B cell (primary cell): Measurements from ENCODE around the gene DPYSL4.

ENCODE experiments used
- EZH2 ChIP-seq: IDR thresholded peaks from 2 replicates; pipeline ENCODE4 v1.6.1; 2012; ENCODE audit warnings: borderline replicate concordance, low read depth, mild to moderate bottlenecking, moderate library complexity, low read length; ENCODE audit not compliant: insufficient read depth, poor library complexity, severe bottlenecking
- TF ChIP-seq, protein P1 (sequence below): fragments of 200-600 bp; IDR thresholded peaks from one replicate; pipeline ENCODE4 v1.8.0; 2022; ENCODE audit warnings: antibody characterized with exemption, mild to moderate bottlenecking

GRCh38 chr10:132211246-132211645 lies 24.5 kb downstream of the DPYSL4 start:
- TF ChIP-seq, protein P1, sequence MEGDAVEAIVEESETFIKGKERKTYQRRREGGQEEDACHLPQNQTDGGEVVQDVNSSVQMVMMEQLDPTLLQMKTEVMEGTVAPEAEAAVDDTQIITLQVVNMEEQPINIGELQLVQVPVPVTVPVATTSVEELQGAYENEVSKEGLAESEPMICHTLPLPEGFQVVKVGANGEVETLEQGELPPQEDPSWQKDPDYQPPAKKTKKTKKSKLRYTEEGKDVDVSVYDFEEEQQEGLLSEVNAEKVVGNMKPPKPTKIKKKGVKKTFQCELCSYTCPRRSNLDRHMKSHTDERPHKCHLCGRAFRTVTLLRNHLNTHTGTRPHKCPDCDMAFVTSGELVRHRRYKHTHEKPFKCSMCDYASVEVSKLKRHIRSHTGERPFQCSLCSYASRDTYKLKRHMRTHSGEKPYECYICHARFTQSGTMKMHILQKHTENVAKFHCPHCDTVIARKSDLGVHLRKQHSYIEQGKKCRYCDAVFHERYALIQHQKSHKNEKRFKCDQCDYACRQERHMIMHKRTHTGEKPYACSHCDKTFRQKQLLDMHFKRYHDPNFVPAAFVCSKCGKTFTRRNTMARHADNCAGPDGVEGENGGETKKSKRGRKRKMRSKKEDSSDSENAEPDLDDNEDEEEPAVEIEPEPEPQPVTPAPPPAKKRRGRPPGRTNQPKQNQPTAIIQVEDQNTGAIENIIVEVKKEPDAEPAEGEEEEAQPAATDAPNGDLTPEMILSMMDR: no peak
- no peak for TF ChIP-seq EZH2
